ENCODE results near the gene NUP43. TPM values are rescaled to one million over a fixed set of nuclear protein-coding genes. Genes with fewer than 3 reads are reported as not detected.

Gene NUP43
- total and polyA plus RNA-seq, 2 donors (not counting 1 experiment from before 2014, with no cell fraction given), result 12.9 to 75.7 TPM

- H3K79me2 ChIP-seq (ENCODE audit: control insufficient read depth, insufficient read depth, low read length), result peaks cover 2% of the 10 kb centered on the region
- H3K4me3 ChIP-seq (ENCODE audit: control extremely low read depth in 1 of 5, extremely low read depth in 1 of 5, insufficient read depth in 1 of 5, low read depth in 2 of 5, low read length in 4 of 5), result no peak overlapping the region
- no peaks in the 10 kb centered on the region for H4K20me1 ChIP-seq (ENCODE audit: control insufficient read depth, insufficient read depth, low read length, poor library complexity, severe bottlenecking)
- H3K9me3 ChIP-seq (ENCODE audit: control extremely low read depth in 1 of 3, control insufficient read depth in 2 of 3, insufficient read depth in 1 of 3, low read length in 2 of 3), result no peaks in the 10 kb centered on the region
- H3K36me3 ChIP-seq (replicated peaks in 1 of 2; ENCODE audit: control extremely low read depth in 1 of 2, control insufficient read depth in 1 of 2, extremely low read depth in 1 of 2, insufficient read depth in 2 of 2, low read length in 1 of 2), result peaks cover 2 to 41% of the 10 kb centered on the region in 2 experiments
- CTCF ChIA-PET, result no interaction called here
- H3K27me3 Mint-ChIP-seq, result no peaks in the 10 kb centered on the region
- no peaks in the 10 kb centered on the region for H3K27me3 ChIP-seq (replicated peaks in 1 of 4; ENCODE audit: control extremely low read depth in 1 of 4, control insufficient read depth in 3 of 4, insufficient read depth in 4 of 4, low read length in 3 of 4)
- no peak overlapping the region for H3K4me3 Mint-ChIP-seq
- H3K27ac ChIP-seq (ENCODE audit: low read length in 2 of 2), result no peak overlapping the region
- no peak for ATAC-seq (ENCODE audit: low read depth)
- H3K27ac Mint-ChIP-seq, result no peak overlapping the region
- H3K4me1 ChIP-seq (ENCODE audit: control insufficient read depth in 2 of 2, insufficient read depth in 2 of 2, low read length in 2 of 2), result no peaks in the 10 kb centered on the region
- H3K4me2 ChIP-seq (replicated peaks; ENCODE audit: low read depth, low read length, poor library complexity, severe bottlenecking), result no peak overlapping the region
- POLR2A ChIA-PET, result no interaction called here
- no CpG with 5 or more reads among the region's 1 CpG for WGBS (ENCODE audit: insufficient coverage)
- no peaks in the 10 kb centered on the region for H3K9me3 Mint-ChIP-seq (ENCODE audit: insufficient read depth)
- H2AFZ ChIP-seq (ENCODE audit: insufficient read depth, low read depth, low read length, poor library complexity, severe bottlenecking), result no peak overlapping the region
- H3K9ac ChIP-seq (ENCODE audit: low read length), result no peak overlapping the region
- no peak for DNase-seq
- TF ChIP-seq CTCF (IDR thresholded peaks at IDR 0.05), result no peak
- TF ChIP-seq EZH2 (IDR thresholded peaks at IDR 0.05; ENCODE audit: borderline replicate concordance, insufficient read depth, low read depth, low read length, poor library complexity, severe bottlenecking), result no peak
- intact Hi-C loops (cut with micrococcal nuclease), result no loop called here
- no peaks in the 10 kb centered on the region for H3K4me1 Mint-ChIP-seq
Observed at GRCh38 chr6:149777624-149778023, 31.3 kb upstream of the NUP43 start.

- intact Hi-C loops (cut with micrococcal nuclease), result no loop called here
Observed at GRCh38 chr6:149771925-149772324, 25.6 kb upstream of the NUP43 start.

More at GRCh38 chr6:149771925-149772324, 25.6 kb upstream of the NUP43 start:
- Mint-ChIP-seq H3K27me3 (no peaks in the 10 kb centered on the region), H3K27ac (no peak overlapping the region), H3K4me1 (no peaks in the 10 kb centered on the region), H3K9me3 (ENCODE audit: insufficient read depth) (no peaks in the 10 kb centered on the region), H3K4me3 (no peak overlapping the region)
- Histone ChIP-seq H2AFZ (ENCODE audit: insufficient read depth, low read depth, low read length, poor library complexity, severe bottlenecking) (no peak overlapping the region), H3K4me1 (ENCODE audit: control insufficient read depth in 2 of 2, insufficient read depth in 2 of 2, low read length in 2 of 2) (no peaks in the 10 kb centered on the region), H3K27me3 (replicated peaks in 1 of 4; ENCODE audit: control extremely low read depth in 1 of 4, control insufficient read depth in 3 of 4, insufficient read depth in 4 of 4, low read length in 3 of 4) (no peaks in the 10 kb centered on the region), H3K79me2 (ENCODE audit: control insufficient read depth, insufficient read depth, low read length) (peaks cover 40% of the 10 kb centered on the region), H3K27ac (ENCODE audit: low read length in 2 of 2) (no peak overlapping the region), H3K4me3 (ENCODE audit: control extremely low read depth in 1 of 5, extremely low read depth in 1 of 5, insufficient read depth in 1 of 5, low read depth in 2 of 5, low read length in 4 of 5) (no peak overlapping the region), H3K36me3 (replicated peaks in 1 of 2; ENCODE audit: control extremely low read depth in 1 of 2, control insufficient read depth in 1 of 2, extremely low read depth in 1 of 2, insufficient read depth in 2 of 2, low read length in 1 of 2) (peaks cover 2 to 37% of the 10 kb centered on the region in 2 experiments), H4K20me1 (ENCODE audit: control insufficient read depth, insufficient read depth, low read length, poor library complexity, severe bottlenecking) (peaks cover 19% of the 10 kb centered on the region), H3K9me3 (ENCODE audit: control extremely low read depth in 1 of 3, control insufficient read depth in 2 of 3, insufficient read depth in 1 of 3, low read length in 2 of 3) (no peaks in the 10 kb centered on the region), H3K9ac (ENCODE audit: low read length) (no peak overlapping the region), H3K4me2 (replicated peaks; ENCODE audit: low read depth, low read length, poor library complexity, severe bottlenecking) (no peak overlapping the region)
- DNase-seq (no peak), ATAC-seq (ENCODE audit: low read depth) (no peak)
- ChIA-PET POLR2A (no interaction called here), CTCF (no interaction called here)
- TF ChIP-seq CTCF (IDR thresholded peaks at IDR 0.05) (no peak), EZH2 (IDR thresholded peaks at IDR 0.05; ENCODE audit: borderline replicate concordance, insufficient read depth, low read depth, low read length, poor library complexity, severe bottlenecking) (no peak)
- WGBS (ENCODE audit: insufficient coverage), result 98% methylated on average over 5 of the region's 6 CpGs

Data from B cell (primary cell).